ENCODE results near the gene UGT8. TPM values are rescaled to one million over a fixed set of nuclear protein-coding genes. Genes with fewer than 3 reads are reported as not detected.
"Not testable (repeated sequence)": the region's sequence is repeated elsewhere in the genome, so short reads cannot be mapped to it uniquely, and the experiment has no call there.

Gene UGT8
- total RNA-seq, 4 donors from 2014 or later, result 36.0 to 81.1 (median 60.8) TPM

DNA sequence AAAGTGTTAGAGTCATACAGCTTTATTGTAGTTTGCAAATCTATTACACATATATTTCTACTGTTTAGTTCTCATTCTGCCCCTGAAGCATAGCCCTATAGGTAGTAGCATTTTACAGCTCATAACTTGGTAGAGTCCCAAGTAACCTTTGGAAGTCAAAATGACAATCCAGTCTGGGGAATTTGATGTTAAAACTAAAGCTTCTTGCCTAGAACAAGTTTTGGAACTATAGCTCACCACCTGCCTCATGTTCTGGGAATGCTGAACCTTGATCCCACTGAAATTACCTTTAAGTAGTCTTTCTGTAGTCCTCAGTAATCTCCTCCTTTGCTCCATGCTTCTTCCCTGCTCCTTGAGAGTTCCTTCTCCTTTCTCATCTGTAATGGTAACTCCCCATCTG lies 8.4 kb downstream of the UGT8 start:
- H3K4me3 ChIP-seq, result no peak overlapping the region
- H3K27me3 ChIP-seq, result no peaks in the 10 kb centered on the region
- H3K36me3 ChIP-seq, result no peaks in the 10 kb centered on the region
- no peaks in the 10 kb centered on the region for H3K9me3 ChIP-seq
- no peaks in the 10 kb centered on the region for H3K4me1 ChIP-seq
- H3K27ac ChIP-seq, result peak overlapping the region in 1 of 4 donors; percentile 11
- TF ChIP-seq, protein P1, sequence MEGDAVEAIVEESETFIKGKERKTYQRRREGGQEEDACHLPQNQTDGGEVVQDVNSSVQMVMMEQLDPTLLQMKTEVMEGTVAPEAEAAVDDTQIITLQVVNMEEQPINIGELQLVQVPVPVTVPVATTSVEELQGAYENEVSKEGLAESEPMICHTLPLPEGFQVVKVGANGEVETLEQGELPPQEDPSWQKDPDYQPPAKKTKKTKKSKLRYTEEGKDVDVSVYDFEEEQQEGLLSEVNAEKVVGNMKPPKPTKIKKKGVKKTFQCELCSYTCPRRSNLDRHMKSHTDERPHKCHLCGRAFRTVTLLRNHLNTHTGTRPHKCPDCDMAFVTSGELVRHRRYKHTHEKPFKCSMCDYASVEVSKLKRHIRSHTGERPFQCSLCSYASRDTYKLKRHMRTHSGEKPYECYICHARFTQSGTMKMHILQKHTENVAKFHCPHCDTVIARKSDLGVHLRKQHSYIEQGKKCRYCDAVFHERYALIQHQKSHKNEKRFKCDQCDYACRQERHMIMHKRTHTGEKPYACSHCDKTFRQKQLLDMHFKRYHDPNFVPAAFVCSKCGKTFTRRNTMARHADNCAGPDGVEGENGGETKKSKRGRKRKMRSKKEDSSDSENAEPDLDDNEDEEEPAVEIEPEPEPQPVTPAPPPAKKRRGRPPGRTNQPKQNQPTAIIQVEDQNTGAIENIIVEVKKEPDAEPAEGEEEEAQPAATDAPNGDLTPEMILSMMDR (IDR thresholded peaks at IDR 0.05), result no peak
- TF ChIP-seq POLR2A (IDR thresholded peaks at IDR 0.05), result no peak
- no peak for TF ChIP-seq EP300 (IDR thresholded peaks at IDR 0.05)
- DNase-seq (ENCODE audit: low spot score in 2 of 2), result no peak

DNA sequence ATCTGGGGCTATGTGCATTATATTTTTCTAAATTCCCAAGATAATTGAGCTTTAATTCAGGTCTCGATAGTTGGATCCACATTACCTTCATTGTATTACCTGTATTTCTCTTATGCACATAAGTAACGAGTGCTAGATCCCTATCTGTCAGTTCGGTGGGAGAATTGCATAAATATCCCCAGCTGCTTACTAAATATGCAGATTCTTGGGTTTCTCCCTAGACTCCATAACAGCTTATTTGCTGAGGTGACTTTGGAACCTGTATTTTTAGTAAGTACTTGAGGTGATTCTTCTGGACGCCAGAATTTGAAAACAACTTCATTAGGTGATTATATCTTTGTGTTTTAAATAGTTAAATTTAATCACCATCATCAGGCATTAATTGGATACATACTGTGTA lies 15.0 kb downstream of the UGT8 start:
- H3K36me3 ChIP-seq, result no peaks in the 10 kb centered on the region
- peaks cover 0 to 9% (median 0%) of the 10 kb centered on the region in 4 donors for H3K4me1 ChIP-seq
- TF ChIP-seq POLR2A (IDR thresholded peaks at IDR 0.05) (no peak), EP300 (IDR thresholded peaks at IDR 0.05) (no peak)
- TF ChIP-seq, protein P1 (IDR thresholded peaks at IDR 0.05), result no peak
- no peaks in the 10 kb centered on the region for H3K9me3 ChIP-seq
- no peak overlapping the region for H3K4me3 ChIP-seq
- WGBS, 2 donors, result 71 to 78% methylated on average over 4 of the region's 4 CpGs
- no peak for DNase-seq (ENCODE audit: low spot score in 2 of 2)
- no peak overlapping the region for H3K27ac ChIP-seq
- no peaks in the 10 kb centered on the region for H3K27me3 ChIP-seq

DNA sequence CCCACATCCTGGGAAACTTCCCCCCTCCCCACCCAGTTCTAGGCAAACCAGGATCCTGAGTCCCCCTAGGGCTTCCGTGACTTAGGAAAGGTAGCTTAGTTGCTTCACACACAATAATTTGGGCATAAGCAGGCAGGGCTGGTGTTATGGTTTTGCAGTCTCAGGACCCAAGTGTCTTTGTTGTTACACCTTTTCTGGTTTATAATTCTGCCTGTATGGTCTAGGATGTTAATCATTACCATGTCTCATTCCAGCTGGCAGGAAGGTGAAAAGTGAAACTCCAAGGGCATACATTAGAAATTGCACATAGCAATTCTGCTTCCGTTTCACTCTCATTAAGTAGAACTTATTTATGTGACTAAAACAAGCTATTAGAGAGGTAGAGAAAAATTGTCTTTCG lies 16.8 kb downstream of the UGT8 start:
- Histone ChIP-seq H3K27me3 (no peaks in the 10 kb centered on the region), H3K27ac (no peak overlapping the region), H3K9me3 (no peaks in the 10 kb centered on the region), H3K4me3 (no peak overlapping the region), H3K36me3 (no peaks in the 10 kb centered on the region), H3K4me1 (peaks cover 0 to 9% (median 0%) of the 10 kb centered on the region in 4 donors)
- no peak for DNase-seq (ENCODE audit: low spot score in 2 of 2)
- 71 to 73% methylated on average over 3 of the region's 3 CpGs for WGBS, 2 donors
- TF ChIP-seq POLR2A (IDR thresholded peaks at IDR 0.05), result no peak

DNA sequence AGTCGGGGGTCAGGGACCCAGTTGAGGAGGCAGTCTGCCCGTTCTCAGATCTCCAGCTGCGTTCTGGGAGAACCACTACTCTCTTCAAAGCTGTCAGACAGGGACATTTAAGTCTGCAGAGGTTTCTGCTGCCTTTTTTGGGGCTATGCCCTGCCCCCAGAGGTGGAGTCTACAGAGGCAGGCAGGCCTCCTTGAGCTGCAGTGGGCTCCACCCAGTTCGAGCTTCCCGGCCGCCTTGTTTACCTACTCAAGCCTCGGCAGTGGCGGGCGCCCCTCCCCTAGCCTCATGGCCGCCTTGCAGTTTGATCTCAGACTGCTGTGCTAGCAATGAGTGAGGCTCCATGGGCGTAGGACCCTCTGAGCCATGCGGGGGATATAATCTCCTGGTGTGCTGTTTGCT lies 17.4 kb downstream of the UGT8 start:
- not testable (repeated sequence) for H3K4me1 ChIP-seq; H3K36me3 ChIP-seq; H3K27ac ChIP-seq; H3K4me3 ChIP-seq; H3K27me3 ChIP-seq; H3K9me3 ChIP-seq; DNase-seq (ENCODE audit: low spot score in 2 of 2)
- WGBS, 2 donors, result 91 to 95% methylated on average over 11 to 12 of the region's 12 CpGs

DNA sequence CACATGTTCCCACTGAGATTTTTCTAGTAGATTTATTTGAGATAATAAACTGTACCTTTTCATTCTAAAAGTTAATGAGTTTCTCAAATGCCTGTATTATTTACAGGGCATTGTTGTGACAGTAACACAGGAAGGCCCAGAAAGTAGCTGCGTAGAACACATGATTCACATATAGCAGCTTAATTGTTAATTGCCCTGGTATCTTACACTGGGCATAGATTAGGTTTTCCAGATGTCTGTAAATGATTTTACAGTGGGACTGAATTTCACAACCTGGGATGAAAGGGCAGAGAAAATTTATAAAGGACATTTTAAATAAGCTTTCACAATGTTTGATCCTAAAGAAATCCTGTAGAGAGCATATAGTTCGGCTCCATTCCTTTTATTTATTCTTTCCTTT lies 27.6 kb downstream of the UGT8 start:
- Histone ChIP-seq H3K36me3 (no peaks in the 10 kb centered on the region), H3K9me3 (no peaks in the 10 kb centered on the region), H3K27ac (no peak overlapping the region), H3K27me3 (no peaks in the 10 kb centered on the region), H3K4me3 (no peak overlapping the region), H3K4me1 (no peaks in the 10 kb centered on the region)
- TF ChIP-seq POLR2A (IDR thresholded peaks at IDR 0.05) (no peak), EP300 (IDR thresholded peaks at IDR 0.05) (no peak)
- TF ChIP-seq, protein P1 (IDR thresholded peaks at IDR 0.05), result no peak
- no peak for DNase-seq (ENCODE audit: low spot score in 2 of 2)
- WGBS, 2 donors, result 77 to 85% methylated on average over 2 of the region's 2 CpGs

DNA sequence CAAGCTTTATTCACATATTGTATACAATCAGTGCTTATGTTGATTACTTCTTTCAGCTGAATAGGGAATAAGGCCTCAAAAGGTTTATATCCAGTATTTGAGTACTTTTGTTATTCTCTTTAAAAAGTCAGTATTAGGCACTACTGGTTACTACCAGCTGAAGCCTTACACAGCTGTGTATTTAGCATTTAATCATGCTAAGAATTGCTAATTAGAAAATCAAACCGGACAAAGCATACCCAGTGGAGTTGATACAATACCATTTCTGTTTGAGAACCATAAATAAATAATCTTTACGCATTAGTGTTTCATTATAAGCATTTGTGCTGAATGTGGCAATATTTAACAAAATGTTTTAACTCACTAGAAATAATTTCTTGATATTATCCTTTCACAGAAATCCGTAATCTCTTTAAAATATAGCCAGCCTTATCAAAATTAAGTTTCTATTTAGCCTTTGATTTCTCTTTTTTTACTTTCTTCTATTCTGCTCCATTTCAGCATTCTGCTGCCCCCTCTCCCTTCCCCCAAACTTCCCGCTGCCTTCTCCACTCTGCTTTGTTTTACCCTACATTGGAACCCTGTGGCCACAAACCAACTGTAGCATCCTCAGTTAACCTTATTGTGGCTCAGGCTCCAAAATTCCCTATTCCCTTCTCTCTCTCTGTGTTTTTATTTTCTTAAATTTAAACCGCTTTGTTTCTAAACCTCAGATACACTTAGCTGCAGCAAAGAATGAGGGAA lies 37.8 kb downstream of the UGT8 start:
- 65 to 67% methylated on average over 5 of the region's 5 CpGs for WGBS, 2 donors

More for the DNA sequence above, 37.8 kb downstream of the UGT8 start:
- H3K4me3 ChIP-seq, result no peak overlapping the region
- H3K36me3 ChIP-seq, result no peaks in the 10 kb centered on the region
- no peaks in the 10 kb centered on the region for H3K9me3 ChIP-seq
- no peaks in the 10 kb centered on the region for H3K27me3 ChIP-seq
- no peaks in the 10 kb centered on the region for H3K4me1 ChIP-seq
- DNase-seq (ENCODE audit: low spot score in 2 of 2), result no peak
- H3K27ac ChIP-seq, result no peak overlapping the region
- TF ChIP-seq EP300 (IDR thresholded peaks at IDR 0.05), result no peak
- TF ChIP-seq, protein P1 (IDR thresholded peaks at IDR 0.05), result no peak
- TF ChIP-seq POLR2A (IDR thresholded peaks at IDR 0.05), result no peak
